ENCODE results near the gene GADD45B.
"Not testable (repeated sequence)": the region's sequence is repeated elsewhere in the genome, so short reads cannot be mapped to it uniquely, and the experiment has no call there.

GADD45B gene

DNA sequence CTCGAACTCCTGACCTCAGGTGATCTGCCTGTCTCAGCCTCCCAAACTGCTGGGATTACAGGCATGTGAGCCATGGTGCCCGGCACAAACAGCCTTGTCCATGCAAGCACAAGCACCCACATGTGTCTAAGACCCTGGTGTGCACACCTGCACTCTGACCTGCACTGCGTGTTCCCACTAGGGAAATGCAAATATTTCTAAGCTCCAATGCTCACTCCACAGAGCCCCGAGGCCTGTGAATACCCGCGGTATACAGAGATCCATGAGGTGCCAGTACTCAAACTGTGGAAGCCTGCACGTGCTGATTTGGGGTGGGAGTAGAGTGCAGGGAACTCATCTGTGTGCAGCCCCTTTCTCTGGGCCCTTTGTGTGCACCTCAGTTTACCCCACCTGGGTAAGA is 14.7 kb downstream of the GADD45B start:
- no peak for DNase-seq

DNA sequence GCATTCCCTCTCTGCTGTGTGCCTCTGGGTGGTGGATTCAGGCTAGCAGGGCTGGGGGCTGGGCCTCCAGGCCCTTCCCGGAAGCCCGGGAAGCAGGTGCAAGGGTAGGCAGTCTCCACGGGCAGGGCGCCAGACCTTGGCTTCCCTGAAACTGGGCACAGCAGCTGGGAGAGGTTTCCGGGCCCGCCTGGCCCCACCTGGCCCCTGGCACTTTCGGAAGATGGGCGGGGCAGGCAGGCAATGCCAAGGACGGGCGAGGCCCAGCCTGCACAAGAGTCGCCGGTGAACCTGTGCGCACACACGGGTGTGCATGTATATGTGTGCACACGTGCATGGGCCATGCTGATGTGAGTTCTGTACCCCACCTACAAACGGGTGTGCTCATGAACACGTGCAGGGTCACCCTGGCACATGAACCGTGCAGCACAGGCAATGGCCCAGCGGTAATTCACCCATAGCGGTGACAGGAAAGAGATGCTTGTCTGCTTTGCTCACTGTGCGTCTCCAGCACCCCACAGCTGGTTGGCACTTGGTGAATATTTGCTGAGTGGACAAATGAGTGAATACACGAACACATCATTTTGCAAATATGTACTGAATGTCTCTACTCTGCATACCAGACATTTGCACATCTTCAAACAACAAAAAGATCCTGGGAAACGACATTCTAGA is 15.3 kb downstream of the GADD45B start:
- no peak for DNase-seq

DNA sequence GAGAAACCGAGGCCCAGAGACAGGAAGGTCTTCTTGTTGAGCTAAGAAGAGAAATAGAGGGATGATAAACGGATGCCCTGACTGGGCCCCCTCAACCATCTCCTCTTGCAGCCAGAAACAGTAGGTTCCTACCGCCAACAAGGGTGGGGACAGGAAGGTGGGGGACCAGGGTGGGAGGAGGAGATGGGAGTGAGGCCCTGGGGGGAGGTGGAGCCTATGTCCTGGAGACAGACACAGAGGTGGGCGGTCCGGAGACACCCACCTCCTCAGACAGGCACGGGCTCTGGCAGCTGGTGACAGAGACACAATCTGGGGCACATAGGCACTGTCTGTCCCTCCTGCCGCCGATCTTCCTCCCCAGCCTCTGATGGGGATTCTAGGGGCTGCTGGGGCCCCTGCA is 16.9 kb downstream of the GADD45B start:
- DNase-seq, result no peak

DNA sequence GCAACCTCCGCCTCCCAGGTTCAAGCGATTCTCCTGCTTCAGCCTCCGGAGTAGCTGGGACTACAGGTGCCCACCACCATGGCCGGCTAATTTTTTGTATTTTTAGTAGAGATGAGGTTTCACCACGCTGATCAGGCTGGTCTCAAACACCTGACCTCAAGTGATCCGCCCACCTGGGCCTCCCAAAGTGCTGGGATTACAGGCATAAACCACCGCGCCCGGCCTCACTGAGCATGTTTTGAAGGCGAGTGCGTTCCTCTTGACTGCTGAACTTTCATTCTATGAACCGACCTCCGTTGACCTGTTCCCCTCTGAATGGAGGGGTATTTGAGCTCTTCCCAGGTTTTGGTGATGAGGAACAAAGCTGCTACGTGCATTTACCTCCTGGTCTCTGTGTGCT is 17.5 kb downstream of the GADD45B start:
- DNase-seq, result not testable (repeated sequence)

DNA sequence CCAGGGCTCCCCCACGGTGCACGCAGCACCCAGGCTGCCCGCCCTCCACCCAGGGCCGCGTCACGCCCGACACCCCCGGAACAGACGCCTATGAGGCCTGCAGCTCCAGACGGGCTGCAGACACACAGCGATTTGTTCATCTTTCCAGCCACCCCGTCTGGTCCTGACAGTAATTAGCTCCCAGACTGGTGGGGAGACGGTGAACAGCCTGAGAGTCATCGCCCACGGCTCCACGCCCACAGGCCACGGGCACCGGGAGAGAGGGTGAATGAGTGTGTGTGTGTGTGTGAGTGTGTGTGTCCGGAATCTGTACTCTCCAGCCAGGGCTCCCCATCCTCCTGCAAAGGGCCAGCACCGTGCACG is 18.1 kb downstream of the GADD45B start:
- peak; percentile 49 to 59 for DNase-seq

DNA sequence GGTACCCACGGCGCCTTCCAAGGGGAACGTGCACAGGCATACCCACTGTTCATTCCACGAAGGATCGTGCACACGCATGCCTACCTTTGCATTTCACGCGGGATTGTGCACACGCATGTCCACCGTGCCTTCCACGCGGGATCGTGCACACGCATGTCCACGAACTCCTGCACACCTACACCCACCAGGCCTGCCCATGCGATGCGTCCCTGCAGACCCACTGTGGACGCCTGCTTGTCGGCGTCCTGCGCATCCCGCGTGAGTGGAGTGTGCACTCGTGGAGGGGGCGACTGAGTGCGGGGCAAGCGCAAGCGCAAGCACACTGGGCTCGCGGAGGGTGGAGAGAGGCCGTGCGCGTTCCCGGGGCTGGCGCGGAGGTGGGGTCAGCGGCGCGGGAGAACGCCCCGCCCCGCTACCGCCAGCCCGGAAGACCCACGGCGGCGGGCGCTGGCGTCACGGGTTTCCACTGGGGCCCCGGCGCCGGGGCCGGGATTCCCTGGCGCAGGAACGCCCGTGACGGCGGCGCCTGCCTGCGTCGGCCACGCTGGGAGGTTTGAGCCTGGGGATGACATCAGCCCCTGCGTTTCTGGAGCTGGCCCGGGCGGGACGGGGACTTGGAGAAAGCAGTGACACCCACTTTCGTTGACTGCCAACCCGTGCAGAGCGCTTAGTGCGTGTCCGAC is 18.7 kb downstream of the GADD45B start:
- DNase-seq, result peak; percentile 56 to 59

DNA sequence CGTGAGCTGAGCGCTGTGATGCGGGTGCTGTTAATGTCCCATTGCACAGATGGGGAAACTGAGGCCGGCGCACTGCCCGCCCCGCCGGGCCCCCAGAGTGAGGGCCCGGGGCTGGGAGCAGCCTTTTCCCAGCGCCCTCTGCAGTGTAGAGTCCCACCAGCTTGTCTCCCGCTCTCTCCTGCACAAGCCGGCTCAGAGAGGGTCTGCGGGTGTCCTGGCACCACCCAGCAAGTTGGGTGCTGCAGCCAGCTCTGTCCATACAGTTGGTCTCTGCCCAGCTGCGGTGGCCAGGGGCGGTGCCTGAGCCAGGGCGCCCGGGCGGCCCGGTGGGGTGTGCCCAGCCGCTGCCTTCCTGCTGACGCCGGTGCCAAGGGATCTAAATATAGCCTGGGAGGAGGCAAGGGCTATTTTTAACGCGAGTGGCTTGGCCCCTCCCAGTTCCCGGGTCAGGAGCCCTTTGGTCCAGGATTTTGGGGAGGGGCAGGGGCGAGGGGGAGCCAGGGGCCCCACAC is 19.3 kb downstream of the GADD45B start:
- DNase-seq, result peak in 1 of 2 donors; percentile 19

DNA sequence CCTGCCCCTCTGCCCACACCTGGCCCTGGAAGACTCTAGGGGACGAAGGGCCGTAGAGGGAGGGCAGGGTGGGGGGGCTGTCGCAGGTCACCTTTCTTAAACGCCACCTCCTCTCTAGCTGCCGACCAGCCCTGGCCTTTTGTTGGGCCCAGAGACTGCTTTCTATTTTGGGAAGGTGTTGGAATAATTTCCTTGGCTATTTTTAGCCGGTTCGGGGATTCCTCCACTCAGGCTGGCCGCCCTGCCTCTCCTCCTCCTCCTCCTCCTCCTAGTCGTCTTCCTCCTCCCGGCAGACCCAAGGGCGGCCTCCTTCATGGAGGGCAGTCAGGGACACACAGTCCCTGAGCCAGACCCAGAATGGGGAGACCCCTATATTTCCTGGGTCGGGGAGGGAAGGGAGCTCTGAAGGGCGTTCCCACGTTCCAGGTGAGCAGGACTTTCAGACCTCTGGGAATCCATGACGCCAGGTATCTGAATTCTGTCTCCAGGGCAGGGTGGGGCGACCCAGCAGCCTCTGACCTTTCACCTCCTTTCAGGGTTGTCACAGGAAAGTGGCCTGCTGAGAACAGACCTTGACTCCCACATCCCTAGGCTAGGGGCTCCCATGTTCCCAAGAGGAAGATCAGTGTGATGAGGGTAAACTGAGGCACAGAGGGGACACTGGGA is 19.9 kb downstream of the GADD45B start:
- no peak for DNase-seq

DNA sequence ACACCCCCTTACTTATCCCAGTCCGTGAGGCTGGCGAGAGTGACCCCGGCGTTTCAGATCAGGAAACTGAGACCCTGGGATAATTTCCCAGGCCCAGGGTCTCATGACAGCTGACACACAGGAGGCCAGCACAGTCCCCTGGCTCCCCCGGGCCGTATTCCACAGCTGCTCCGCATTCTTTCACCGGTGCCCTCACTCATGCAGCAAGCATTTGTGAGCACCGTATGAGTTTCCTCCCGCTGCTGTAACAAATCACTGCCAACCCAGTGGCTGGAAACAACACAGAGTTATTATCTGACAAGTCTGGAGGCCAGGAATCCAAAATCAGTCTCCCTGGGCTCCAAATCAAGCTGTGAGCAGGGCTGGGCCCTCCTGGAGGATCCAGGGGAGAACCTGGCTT is 21.3 kb downstream of the GADD45B start:
- DNase-seq, result no peak

DNA sequence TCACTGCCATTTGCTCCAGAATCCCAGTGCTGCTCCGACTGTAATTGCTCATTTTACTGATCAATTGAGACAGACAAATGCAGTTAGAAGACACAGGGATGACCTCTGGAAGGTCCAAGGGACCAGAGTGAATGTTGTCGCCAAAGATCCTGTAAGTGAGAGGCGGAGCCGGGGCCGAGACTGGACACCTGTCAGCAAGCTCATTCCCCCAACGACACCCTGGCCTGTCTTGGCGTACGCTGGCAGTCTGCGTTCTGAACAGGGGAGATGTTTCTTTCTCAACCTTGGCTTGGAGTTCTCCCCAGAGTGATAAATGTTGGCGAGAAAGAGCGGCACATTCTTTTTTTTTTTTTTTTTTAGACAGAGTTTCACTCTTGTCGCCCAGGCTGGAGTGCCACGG is 24.2 kb downstream of the GADD45B start:
- DNase-seq, result no peak

DNA sequence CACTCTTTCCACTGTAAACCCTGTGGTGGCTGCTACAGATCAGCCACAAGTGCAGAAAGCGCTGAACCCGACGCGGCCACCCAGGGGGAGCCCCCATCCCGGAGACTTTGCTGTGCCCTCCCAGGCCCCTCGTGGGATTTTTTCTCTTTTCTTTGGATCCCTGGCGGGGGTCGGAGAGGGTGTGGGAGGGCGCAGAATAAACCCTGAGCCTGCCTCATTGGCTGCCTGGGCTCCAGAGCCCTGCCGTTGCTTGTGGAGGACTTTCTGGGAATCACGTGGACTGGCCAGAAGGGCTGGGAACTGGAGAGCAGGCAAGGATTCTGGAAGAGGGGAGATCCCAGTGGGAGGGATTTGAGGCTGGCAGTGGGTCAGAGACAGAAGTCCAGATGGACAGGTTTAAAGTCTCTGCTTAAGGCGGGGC is 24.9 kb downstream of the GADD45B start:
- DNase-seq, result no peak

DNA sequence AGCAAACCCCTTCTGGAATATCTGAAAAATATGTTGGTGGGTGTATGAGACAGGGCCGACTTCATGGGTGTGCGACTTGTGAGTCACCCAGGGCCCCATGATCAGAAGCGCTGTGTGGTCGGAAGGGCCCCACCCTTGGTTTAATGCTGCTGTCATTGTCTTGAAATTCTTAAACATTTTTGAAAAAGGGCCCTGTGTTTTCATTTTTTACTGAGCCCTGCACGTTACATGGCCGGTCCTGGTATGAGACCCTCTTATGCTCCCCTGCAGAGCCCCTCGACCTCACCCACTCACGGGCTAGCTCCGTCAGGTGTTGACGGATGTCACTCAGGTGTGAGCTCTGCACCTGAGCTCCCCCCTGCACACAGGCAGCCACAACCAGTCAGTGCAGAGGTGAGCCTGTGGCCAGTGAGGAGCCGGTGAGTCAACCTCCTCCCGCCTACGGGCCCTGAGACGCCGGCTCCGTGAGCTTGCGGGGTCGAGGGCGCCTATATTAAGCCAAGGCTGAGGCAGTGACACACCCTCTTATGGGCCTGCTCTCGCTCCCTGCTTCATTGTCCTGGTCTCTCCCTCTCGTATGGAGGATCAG is 27.7 kb downstream of the GADD45B start:
- peak; percentile 73 to 75 for DNase-seq

DNA sequence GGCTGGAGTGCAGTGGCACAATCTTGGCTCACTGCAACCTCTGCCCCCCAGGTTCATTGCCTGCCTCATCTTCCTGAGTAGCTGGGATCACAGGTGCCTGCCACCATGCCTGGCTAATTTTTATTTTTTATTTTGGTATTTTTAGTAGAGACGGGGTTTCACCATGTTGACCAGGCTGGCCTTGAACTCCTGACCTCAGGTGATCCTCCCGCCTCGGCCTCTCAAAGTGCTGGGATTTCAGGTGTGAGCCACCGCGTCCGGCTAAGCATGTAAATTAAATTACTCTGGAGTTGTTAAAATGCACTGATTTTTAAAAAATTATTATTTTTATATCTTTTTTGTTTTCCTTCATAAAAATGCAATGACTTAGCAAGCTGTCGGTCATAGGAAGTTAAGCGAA is 30.7 kb downstream of the GADD45B start:
- not testable (repeated sequence) for DNase-seq

DNA sequence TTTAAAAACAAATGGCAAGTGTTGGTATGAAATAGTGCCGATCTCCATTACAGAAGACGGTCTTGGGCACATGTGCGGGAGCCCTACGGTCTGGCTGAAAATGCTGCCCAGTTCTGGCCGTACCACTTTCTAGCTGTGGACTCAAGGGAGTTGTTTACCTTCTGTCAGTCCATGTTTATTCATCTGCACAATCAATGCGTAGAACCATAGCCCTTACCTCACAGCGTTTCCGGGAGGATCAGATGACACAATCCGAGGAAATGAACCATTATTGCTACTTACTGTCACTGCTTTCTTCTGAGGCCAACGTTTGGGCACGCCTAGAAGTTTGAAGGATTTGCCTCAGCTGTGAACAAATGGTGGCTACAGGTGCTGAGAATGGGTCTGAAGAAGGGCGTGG is 31.2 kb downstream of the GADD45B start:
- DNase-seq, result peak in 1 of 2 donors; percentile 38

DNA sequence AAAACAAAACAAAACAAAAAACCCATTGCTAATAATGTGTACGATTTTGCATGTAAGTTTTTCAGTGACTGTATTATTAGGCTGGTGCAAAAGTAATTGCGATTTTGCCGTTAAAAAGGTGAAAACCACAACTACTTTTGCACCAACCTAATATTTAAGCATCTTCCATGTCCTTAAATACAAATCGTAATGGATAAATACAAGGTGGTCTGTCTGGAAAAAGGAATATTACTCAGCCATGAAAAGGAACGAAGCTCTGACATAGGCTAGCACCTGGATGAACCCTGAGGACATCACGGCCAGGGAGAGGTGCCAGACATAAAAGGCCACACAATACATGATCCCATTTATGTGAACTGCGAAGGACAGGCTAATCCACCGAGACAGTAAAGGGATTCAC is 33.2 kb downstream of the GADD45B start:
- no peak for DNase-seq

DNA sequence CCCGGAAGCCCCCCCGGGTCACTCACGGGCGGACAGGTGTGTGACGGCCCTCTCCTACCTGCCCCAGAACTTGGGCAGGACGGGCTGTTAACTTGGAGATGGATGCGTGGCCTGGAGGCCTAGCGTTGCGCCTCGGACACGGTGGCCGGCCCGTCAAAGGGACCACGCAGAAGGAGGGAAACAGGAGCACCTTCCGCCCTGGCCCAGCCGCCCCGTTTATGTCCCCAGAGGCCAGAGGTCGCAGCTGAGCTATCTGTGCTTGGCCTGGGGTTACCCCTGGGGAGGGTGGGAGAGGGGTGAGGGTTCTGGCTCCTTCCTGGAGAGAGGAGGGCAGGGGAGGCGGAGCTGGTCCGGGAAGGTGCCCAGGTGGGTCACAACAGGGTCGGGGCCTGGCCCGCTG is 35.6 kb downstream of the GADD45B start:
- no peak for DNase-seq

DNA sequence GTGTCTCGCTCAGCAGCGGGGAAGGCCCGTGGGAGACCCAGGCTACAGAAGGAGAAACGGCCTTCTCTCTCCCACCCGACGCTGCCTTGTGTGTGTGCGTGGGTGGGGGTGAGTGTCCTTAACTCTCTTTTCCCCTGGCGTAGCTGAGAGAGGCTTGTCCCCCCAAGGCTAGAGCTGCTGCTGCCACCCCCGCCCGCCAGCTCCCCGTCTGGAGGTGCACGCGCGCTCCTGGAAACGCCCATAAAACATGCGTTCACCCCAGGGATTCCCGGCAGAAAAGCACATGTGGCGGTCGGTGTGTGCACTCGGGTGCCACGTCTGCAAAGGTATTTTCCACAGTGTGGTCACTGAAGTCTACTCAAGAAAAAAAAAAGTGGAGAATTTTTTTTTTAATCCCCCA is 36.1 kb downstream of the GADD45B start:
- DNase-seq, result no peak

DNA sequence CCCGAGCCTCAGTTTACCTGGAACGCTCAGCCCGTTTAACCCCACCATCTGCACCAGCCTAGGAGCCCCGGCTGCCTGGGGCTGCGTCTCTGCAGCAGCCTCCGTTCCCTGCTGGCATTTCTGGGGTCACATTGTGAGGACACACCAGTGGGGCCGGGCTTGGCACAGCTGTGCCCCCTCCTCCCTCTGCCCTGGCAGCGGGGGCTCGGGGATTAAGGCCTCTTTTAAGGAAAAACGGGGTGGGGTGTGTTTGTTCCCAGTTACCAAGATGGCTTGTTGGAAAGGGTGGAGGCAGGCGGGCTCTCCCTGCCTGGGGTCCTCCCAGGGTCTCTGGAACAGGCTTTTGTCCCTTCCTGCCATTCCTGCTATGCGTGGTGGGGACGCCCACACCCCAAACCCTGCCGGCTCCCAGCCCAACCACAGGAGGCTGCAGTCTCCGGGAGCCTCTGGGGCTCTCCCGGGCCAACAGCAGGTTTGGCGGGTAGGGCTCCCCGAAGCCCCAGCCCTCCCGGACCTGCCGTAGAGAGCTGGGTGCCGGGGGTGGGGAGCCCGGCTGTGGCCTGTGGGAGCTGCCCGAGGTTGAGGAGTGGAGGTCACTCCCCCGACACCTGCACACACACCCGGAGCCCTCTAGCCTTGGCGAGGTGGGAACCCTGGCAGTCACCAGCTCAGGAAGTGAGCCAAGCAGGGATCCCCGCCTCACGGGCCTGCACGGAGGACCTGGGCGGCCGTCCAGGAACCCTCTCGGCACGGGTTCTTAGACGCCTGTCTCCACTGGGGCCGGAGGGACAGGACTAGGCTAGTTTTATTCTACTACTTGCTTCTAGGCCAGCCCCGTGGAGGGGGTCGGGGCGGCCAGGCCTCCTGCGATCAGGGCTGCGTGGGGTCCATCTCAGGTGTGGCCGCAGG is 36.9 kb downstream of the GADD45B start:
- DNase-seq, result no peak

DNA sequence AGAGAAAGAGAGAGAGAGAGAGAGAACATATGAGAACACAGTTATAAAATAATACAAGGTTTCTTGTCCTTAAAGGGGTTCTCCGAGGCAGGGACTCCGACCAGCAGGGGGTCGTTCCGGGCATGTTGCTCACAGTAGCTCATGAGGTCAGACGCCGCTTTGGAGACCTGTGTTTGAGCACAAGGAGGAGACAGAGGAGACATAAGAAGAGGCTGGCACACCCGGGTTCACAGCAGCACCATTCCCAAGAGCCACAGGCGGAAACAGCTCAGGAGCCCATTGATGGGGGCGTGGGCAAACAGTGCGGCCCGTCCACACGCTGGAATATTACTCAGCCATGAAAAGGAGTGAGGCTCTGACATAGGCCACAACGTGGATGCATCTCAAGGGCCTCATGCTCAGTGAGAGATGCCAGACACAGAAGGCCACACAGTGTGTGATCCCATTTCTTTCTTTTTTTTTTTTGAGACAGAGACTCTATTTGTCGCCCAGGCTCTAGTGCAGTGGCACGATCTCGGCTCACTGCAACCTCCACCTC is 39.1 kb downstream of the GADD45B start:
- no peak for DNase-seq

DNA sequence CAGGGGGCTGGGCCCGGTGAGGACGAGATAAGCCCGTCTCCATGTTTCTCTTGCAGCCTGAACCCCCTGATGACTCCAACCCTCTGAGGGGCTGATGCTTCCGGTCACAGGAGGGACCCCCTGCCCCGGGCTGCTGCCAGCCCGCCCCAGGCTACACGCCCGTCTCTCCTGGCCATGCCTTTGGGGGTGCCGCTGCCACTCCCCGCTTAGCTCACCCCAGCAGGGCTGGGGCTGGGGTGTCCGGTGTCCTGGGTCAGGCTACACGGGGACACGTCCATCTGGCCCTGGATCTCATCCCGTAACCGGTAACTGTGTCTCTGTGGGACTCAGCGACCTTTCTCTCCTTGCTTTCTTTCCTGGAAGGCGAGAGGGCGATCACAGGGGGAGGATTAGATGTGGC is 40.8 kb downstream of the GADD45B start:
- DNase-seq, result no peak

DNA sequence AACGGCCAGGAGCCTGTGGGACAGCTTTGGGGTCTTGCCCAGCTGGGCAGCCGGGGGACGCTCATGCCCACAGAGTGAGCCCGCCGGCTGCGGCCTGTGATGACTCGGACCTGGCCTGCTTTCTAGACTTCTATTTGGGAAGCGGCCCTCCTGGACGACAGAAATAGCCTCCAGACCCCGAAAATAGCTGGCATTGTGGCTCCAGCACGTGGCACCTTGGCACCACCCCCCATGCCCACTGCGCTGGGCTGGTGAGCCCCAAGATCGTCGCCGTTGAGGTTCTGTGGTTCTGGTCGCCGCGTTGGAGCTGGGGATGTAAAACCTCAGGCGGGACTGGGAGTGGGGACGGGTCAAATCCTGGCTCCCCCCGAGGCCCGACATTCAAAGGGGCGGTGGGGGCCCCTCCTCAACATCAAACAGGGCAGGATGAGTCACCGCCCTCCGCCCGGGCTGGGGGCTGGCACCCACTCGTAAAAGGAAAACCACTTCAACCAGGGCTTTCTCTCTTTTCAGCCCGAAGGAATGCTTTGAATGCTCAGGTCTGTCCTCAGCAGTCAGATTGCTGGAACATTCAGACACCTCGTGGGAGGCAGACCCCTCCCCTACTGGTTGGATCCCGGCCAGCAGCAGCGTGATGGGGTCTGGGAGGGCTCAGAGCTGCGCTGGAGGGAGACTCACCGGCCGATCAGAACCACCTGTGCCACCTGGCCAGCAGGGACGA is 42.1 kb downstream of the GADD45B start:
- DNase-seq, result peak; percentile 23 to 28

DNA sequence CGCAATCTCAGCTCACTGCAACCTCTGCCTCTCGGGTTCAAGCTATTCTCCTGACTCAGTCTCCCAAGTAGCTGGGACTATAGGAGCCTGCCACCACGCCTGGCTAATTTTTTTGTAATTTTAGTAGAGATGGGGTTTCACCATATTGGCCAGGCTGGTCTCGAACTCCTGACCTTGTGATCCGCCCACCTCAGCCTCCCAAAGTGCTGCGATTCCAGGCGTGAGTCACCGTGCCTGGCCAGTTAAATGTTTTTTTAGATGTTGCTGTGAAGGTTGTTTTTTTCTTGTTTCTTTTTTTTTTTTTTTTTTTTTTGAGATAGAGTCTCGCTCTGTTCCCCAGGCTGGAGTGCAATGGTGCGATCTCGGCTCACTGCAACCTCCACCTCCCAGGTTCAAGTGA is 42.9 kb downstream of the GADD45B start:
- DNase-seq, result not testable (repeated sequence)

All from activated CD4-positive, alpha-beta T cell treated with anti-CD3 and anti-CD28 coated beads for 4 hours (primary cell).